DOHH2 (cell line): ENCODE measurements around the gene SULF2.

Experiments used
- H3F3A ChIP-seq: fragments of 200-600 bp; sonication (generic), shearing (Covaris generic); 2 replicates; pipeline ENCODE4 v1.6.0; 2016; ENCODE audit warnings: antibody characterized with exemption, mild to moderate bottlenecking; ENCODE audit not compliant: control insufficient read depth, insufficient read depth
- H3K27ac ChIP-seq: fragments of 200-600 bp; sonication (generic); 2 replicates; pipeline ENCODE4 v1.5.1; 2014; ENCODE audit warnings: low read depth, mild to moderate bottlenecking, low read length, moderate library complexity
- H3K27me3 ChIP-seq: fragments of 200-600 bp; sonication (generic); 2 replicates; pipeline ENCODE4 v1.6.1; 2014; ENCODE audit warnings: mild to moderate bottlenecking, low read length, mixed read lengths; ENCODE audit not compliant: control insufficient read depth
- H3K36me3 ChIP-seq: fragments of 200-600 bp; sonication (generic); 2 replicates; pipeline ENCODE4 v1.6.1; 2014; ENCODE audit warnings: mild to moderate bottlenecking, low read length, moderate library complexity, mixed read lengths; ENCODE audit not compliant: control insufficient read depth
- H3K4me1 ChIP-seq: fragments of 200-600 bp; sonication (generic); 2 replicates; pipeline ENCODE4 v1.6.1; 2014; ENCODE audit warnings: mild to moderate bottlenecking, low read length, mixed read lengths; ENCODE audit not compliant: control insufficient read depth
- H3K4me2 ChIP-seq: fragments of 200-600 bp; sonication (generic); 2 replicates; pipeline ENCODE4 v1.6.0; 2014; ENCODE audit warnings: mild to moderate bottlenecking, low read length, moderate library complexity
- H3K4me3 ChIP-seq: fragments of 200-600 bp; sonication (generic); 2 replicates; pipeline ENCODE4 v1.5.1; 2014; ENCODE audit warnings: mild to moderate bottlenecking, low read length, mixed read lengths
- H3K79me2 ChIP-seq: fragments of 200-600 bp; sonication (generic); 2 replicates; pipeline ENCODE4 v1.6.1; 2014; ENCODE audit warnings: mild to moderate bottlenecking, low read length, mixed read lengths; ENCODE audit not compliant: control insufficient read depth
- H3K9me2 ChIP-seq: fragments of 200-600 bp; sonication (generic); replicated peaks from 2 replicates; pipeline ENCODE4 v1.6.1; 2014; ENCODE audit warnings: mild to moderate bottlenecking, low read length, mixed read lengths; ENCODE audit not compliant: control insufficient read depth
- H3K9me3 ChIP-seq: fragments of 200-600 bp; sonication (generic); 2 replicates; pipeline ENCODE4 v1.6.1; 2014; ENCODE audit warnings: antibody characterized with exemption, low read length, mixed read lengths; ENCODE audit not compliant: control insufficient read depth, insufficient read depth
- H4K20me1 ChIP-seq: fragments of 200-600 bp; sonication (generic); 2 replicates; pipeline ENCODE4 v1.6.0; 2014; ENCODE audit warnings: low read depth, mild to moderate bottlenecking, antibody characterized with exemption, low read length, moderate library complexity; ENCODE audit not compliant: control insufficient read depth, insufficient read depth
- CTCF ChIP-seq: fragments of 200-600 bp; sonication (generic); IDR thresholded peaks from one replicate; pipeline ENCODE4 v1.5.1; 2014; ENCODE audit warnings: antibody characterized with exemption, mild to moderate bottlenecking, low read depth, low read length; ENCODE audit not compliant: poor library complexity, severe bottlenecking
- EZH2phosphoT487 ChIP-seq: fragments of 200-600 bp; sonication (generic); IDR thresholded peaks from 2 replicates; pipeline ENCODE4 v1.6.1; 2017; ENCODE audit warnings: borderline replicate concordance, mild to moderate bottlenecking, antibody characterized with exemption, low read length, moderate library complexity, mixed read lengths

Gene SULF2

DNA sequence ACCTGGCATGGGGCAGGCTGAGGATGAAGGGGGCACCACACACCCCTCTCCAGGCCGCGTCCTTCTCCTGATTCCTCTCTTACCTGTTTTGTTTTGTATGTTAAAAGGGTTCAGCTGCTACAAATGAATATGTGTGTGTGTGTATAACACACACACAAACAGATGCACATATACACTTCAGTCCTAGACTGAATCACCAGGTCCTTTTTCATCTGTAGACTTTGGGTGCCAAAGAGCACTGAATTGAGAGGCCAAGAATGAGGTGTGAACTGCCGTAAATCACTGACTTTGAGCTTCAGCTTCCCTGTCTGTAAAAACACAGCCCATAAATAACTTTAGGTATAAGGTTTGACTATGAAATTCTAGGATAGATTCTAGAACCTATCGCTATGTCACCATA lies 40.5 kb downstream of the SULF2 start:
- H4K20me1 ChIP-seq = no peaks in the 10 kb centered on the region
- peaks cover 17% of the 10 kb centered on the region; the same call in 1 of the 2 replicates for H3K27me3 ChIP-seq
- no peak overlapping the region for H3K27ac ChIP-seq
- no peaks in the 10 kb centered on the region for H3K79me2 ChIP-seq
- no peaks in the 10 kb centered on the region for H3K9me3 ChIP-seq
- no peak overlapping the region for H3K4me2 ChIP-seq
- H3K4me1 ChIP-seq = peaks cover 23% of the 10 kb centered on the region
- no peaks in the 10 kb centered on the region for H3K36me3 ChIP-seq
- no peaks in the 10 kb centered on the region for H3K9me2 ChIP-seq
- H3K4me3 ChIP-seq = no peak overlapping the region
- no peaks in the 10 kb centered on the region for H3F3A ChIP-seq
- TF ChIP-seq CTCF = no peak
- no peak for TF ChIP-seq EZH2phosphoT487

- Histone ChIP-seq H3K4me2 (no peak overlapping the region), H3K9me2 (no peaks in the 10 kb centered on the region), H3K4me1 (peaks cover 12% of the 10 kb centered on the region), H3K27me3 (peaks cover 14% of the 10 kb centered on the region; the same call in 1 of the 2 replicates), H3K36me3 (no peaks in the 10 kb centered on the region), H3F3A (no peaks in the 10 kb centered on the region), H3K79me2 (no peaks in the 10 kb centered on the region), H3K4me3 (no peak overlapping the region), H3K9me3 (no peaks in the 10 kb centered on the region), H3K27ac (no peak overlapping the region), H4K20me1 (no peaks in the 10 kb centered on the region)
- TF ChIP-seq CTCF = no peak
Observed at GRCh38 chr20:47743671-47744070, 41.6 kb downstream of the SULF2 start.

DNA sequence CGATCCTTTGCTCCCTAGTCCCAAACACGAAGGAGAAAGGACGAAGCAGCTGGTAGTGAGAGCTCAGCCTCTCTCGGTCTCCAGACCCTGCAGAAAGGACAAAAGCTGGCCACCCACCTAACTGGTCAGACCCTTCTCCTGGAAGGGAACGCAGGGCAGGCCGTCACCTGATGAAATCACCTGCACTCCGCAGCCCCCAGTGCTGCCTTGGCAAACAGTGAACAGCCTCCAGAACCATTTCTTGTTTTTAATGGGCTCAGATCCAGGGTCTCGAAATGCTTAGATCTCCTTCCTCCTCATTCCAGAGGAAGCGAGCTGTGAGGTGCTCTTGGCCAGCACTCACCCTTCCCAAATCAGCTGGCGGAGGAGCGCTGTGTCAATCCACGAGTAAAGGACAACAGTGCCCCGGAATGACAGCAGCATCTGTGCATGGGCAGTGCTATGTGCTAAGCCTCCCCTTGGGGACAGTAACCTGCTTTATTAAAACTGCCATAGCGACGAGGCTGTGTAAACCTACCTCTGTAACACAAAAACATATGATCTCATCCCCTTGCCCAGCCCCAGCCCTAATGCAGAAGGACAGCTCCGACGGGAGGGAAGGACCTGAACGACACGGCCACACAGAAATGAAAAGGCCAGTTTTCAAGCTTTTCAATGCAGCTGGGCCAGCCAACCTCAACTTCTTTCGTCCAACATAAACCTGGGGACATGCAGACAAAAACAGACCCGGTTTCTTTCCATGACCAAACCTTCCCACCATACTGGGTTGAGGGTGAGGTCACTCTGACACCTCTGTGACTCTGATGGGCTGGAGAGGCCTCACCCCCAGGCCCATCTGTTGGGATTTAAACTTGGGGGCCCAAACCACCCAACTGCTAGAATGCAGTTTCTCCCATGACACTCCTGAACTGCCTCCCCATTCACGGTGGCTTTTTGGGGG lies 43.3 kb downstream of the SULF2 start:
- no peak for TF ChIP-seq CTCF
- no peak for TF ChIP-seq EZH2phosphoT487
- Histone ChIP-seq H4K20me1 (no peaks in the 10 kb centered on the region), H3F3A (no peaks in the 10 kb centered on the region), H3K27ac (no peak overlapping the region), H3K9me3 (no peaks in the 10 kb centered on the region), H3K79me2 (no peaks in the 10 kb centered on the region), H3K4me3 (no peak overlapping the region), H3K27me3 (peaks cover 13% of the 10 kb centered on the region; the same call in 1 of the 2 replicates), H3K36me3 (no peaks in the 10 kb centered on the region), H3K9me2 (no peaks in the 10 kb centered on the region), H3K4me1 (no peaks in the 10 kb centered on the region), H3K4me2 (no peak overlapping the region)
